ENCODE measurements around the gene BTBD2.

The BTBD2 gene

DNA sequence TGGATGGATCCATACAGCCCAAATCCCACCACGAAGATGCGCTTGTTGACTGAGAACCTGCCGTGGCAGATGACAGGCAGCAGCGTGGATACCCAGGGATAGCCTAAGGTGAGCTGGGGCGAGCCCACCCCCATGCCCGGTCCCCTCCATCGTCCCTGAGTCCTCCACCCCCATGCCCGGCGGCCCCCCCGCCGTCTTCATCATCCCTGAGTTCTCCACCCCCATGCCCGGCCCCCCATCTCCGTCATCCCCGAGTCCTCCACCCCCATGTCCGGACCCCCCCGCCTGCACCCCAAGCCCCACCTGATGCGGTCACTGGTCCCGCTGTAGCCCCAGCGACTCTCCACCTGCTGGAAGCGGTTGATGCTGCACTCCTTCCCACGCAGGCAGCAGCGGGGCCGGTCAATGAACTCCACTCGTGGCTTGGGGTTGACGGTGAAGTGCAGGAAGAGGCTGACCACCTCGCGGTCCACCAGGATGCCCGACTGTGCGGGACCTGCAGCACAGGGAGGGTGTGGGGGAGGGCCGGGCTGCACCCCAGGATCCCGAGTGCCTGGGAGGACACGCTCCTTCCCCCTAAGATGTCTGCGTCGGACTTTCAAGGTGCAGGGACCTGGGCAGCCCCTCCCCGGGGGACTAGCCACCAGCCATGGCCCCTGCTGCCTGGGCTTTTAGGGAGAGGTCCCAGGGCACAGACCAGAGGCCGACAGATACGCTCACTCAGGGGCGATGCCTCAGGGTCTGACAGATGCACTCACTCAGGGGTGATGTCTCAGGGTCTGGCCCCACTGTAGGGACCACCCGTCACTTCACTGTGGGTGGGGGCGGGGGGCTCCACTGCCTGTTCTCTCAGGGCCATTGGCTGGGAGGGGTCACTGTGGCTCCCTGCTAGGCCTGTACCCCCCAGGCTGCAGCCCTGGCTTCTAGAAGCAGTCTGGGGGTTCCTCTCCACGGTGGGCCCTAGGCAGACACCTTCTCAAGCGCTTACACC is 28.0 kb downstream of the BTBD2 start:
- DNase-seq (ENCODE audit: low read depth in 1 of 2, low spot score in 1 of 2) = no peak

DNA sequence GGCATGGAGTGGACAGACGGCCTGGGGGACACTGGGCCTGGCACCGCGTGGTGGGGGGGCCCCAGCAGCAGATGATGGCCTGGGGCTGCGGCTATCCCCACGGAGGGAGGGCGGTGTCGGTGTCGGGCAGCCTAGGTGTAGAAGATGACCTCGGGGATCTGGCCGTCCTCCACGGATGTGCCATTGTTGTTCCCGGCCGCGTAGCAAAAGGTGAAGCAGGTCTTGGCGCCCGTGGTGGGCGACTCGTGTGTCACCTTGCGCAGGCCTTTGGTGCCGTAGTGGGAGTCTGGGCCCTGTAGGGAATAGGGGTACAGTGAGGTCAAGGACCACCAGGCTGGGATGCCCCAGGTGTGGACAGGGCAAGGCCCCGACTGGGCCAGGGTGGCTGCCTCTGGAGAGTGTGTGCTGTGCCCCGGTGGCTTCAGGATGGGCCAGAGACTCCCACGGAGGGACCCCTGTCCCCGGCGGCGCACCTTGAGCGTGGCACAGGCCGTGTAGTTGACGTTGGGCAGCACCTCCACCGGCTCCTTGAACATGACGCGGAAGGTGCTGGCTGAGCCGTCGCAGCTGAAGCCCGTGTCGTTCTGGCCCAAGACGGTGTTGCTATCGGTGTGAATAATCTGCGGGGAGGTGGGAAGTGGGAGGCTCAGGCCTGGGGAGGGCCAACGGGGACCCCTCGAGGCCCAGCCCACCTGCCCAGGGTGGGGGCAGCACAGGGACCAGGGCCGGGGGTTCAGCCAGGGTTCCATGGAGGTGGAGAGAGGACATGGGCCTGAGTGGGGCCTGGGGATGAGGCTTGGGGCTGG is 29.0 kb downstream of the BTBD2 start:
- DNase-seq (ENCODE audit: low read depth in 1 of 2, low spot score in 1 of 2) = no peak

DNA sequence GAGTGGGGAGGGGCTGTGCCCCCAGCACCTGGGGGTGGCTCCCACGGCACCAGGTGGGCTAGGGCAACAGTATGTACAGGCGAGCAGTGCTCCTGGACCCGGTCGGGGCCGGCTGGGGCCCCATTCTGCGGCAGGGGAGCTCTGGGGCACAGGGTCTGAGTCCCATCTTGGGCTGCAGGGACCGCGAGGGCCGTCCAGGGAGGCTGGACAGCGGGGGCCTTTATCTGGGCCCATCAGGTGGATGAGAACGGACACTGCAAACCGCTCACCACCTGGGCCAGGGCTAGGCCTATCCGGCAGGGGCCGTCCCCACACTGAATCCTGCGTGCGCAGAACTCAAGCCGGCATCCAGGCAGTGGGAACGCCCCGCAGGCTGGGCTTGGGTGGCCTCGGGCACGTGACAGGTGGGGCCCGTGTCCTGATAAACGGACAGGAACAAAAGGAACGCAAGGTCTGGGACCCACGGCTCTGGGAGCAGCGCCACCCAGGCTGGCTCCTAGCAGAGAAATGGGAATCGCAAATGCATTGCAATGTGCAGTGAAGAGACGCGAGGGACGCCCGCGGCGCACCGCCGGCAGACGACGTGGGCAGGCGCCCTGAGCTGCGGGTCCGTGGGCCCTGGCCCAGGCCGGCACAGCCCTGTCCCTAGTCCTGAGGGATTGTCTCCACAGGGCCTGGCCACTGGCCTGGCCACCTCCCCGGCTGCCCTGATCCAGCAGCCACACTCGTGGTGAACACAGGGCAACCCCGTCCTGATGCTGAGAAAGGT is 29.7 kb downstream of the BTBD2 start:
- DNase-seq (ENCODE audit: low read depth in 1 of 2, low spot score in 1 of 2) = no peak

DNA sequence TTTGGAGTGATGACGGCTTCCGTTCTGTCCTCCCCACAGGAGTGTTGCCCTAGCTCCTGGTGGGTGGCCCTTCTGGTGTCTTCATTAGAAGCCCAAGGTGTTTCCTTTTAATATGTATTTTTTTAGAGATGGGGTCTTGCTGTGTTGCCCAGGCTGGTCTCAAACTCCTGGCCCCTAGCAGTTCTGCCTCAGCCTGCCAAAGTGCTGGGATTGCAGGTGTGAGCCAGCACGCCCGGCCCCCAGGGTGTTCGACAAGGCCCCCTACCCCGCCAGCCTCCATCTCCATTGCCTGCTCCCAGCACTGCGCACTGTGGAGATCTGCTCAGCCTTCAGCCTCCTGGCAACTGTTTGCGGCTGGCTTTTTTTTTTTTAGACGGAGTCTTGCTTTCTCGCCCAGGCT is 31.2 kb downstream of the BTBD2 start:
- no peak for DNase-seq (ENCODE audit: low read depth in 1 of 2, low spot score in 1 of 2)

DNA sequence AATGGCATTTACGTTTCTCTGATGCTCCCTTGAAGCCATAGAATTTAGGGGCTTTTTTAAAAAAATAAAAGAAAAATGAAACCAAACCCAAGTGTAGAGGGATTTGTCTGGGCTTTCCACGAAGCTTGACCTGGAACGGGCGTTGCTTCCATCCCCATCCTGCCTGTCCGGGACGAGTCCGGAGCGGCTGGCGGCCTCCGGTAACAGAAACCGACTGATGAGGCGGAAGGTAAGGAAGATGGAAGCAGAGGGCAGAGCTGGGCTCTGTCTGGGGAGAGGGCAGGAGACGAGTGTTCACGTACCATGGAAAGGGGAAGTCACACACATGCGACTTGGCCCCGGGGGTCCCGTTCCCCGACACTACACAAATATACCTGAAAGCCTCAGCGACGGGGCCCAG is 34.3 kb downstream of the BTBD2 start:
- DNase-seq (ENCODE audit: low read depth in 1 of 2, low spot score in 1 of 2) = no peak

DNA sequence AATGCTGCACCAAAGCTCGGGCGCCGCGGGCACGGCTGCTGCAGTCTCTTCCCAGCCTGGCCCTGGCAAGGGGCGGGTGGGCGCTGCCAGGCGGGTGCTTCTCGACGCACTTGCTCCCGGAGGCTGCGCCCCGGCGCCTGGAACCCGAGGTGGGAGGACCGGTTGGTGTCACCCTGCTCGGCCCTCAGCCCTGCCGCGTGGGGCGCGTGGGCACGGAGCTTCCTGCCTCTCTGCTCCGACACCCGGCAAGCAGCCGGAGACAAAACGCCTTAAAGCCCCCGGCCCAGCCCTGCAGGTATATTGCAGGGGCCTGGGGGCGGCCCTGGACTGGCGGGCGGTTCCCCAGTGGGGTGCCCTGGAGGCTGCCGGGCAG is 34.7 kb downstream of the BTBD2 start:
- DNase-seq (ENCODE audit: low read depth in 1 of 2, low spot score in 1 of 2) = no peak

DNA sequence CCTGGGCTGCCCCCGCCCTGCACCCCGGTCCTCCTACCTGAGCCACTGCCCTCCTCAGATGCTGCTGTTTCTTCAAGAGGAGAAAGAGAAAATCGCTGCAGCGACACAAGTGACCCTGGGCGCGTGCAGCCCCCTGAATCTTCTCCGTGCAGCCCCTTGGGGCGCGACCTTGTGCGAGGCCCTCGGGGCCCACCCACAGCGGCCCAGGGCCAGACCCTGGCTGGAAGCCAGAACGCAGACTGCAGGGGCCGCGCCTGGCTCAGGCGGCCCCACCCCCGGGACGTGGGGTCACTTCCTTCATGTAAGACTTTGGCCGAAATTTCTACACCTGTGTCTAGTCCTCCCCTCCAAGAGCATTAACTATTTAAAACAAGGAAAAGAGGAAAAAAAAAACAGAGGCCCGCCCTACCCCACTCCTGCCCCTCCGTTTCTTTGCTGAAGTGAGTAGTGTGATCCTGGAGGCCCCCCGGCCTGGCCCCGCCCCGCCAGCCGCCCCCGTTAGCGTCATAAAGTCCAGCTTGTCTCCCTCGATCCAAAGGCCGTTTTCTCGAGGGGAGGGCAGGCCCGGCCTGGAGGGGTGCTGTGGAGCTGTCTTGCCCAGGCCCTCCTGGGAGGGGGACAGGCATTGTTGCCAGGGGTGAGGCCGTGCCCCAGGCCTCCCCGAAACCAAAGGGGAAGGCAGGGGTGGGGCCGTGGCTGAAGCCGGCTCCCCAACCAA is 35.3 kb downstream of the BTBD2 start:
- DNase-seq (ENCODE audit: low read depth in 1 of 2, low spot score in 1 of 2) = no peak

DNA sequence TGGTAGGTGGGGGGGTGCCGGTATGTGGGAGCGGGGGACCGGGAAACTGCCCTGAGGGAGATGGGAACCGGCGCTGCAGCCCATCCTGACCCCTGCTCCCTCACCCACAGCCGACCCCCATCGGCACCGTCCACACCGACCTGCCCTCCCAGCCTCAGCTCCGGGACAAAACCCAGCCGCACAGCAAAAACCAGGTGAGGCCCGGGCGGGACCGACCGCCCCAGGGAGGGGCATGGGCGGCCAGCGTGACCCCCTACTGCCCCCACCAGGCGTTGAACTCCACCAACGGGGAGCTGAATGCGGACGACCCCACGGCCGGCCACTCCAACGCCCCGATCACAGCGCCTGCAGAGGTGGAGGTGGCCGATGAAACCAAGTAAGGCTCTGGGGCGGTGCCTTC is 35.9 kb downstream of the BTBD2 start:
- DNase-seq (ENCODE audit: low read depth in 1 of 2, low spot score in 1 of 2) = no peak

DNA sequence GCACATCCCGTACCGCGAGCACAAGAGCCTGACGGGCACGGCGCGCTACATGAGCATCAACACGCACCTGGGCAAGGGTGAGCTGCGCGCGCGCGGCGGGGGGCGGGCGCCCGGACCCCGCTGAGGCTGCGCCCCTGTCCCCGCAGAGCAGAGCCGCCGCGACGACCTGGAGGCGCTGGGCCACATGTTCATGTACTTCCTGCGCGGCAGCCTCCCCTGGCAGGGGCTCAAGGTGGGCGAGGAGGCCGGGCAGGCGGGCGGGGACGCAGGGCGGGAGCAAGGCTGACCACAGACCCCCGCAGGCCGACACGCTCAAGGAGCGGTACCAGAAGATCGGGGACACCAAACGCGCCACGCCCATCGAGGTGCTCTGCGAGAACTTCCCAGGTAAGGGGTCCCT is 36.5 kb downstream of the BTBD2 start:
- no peak for DNase-seq (ENCODE audit: low read depth in 1 of 2, low spot score in 1 of 2)

DNA sequence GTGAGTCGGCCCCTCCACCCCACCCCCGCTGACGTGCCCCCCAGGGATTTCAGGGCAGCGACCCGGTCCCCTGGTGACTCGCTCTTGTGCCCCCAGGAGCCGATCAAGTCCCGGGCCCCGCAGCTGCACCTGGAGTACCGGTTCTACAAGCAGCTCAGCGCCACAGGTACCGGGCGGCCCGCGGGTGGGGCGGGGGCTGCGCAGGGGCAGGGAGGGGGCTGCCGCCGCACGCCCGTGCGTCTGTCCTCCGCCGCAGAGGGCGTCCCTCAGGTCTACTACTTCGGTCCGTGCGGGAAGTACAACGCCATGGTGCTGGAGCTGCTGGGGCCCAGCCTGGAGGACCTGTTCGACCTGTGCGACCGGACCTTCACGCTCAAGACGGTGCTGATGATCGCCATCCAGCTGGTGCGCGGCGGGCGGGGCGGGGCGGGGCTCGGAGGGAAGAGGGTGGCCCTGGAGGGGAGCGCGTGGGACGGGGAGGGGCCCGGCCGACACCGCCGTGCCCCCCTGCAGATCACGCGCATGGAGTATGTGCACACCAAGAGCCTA is 37.1 kb downstream of the BTBD2 start:
- DNase-seq (ENCODE audit: low read depth in 1 of 2, low spot score in 1 of 2) = no peak

DNA sequence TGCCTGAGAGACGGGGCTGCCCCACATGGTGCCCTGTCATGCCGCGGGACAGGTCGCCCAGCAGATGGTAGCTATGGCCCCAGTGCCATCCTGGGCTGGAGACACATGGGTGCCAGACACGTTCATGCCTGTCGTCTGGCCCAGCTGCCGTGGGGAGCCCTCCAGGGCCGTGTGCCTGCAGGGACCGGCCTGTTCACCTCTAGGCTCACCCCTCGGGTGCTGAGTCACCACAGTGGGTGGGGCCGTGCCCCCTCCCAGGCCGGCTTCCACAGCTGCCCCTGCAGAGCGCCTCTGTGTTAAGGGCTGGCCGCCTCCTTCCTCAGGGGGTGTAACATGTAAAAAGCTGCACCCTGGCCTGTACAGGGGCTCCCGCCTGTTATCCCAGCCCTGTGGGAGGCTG is 38.4 kb downstream of the BTBD2 start:
- DNase-seq (ENCODE audit: low read depth in 1 of 2, low spot score in 1 of 2) = no peak

DNA sequence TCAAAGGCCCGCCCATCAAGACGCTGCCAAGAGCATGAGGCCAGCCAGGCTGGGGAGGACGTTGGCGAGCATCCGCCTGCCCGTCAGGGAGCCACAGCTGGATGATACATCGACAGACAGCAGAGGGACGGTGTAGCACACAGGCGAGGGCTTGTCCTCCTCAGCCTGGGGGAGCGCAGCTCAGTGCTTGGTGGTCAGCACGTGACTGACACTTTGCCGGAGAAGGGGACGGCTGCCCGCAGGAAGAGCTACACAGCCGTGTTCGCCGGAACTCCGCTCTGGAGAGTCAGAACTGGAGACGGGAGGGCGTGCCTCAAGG is 40.4 kb downstream of the BTBD2 start:
- DNase-seq (ENCODE audit: low read depth in 1 of 2, low spot score in 1 of 2) = no peak

DNA sequence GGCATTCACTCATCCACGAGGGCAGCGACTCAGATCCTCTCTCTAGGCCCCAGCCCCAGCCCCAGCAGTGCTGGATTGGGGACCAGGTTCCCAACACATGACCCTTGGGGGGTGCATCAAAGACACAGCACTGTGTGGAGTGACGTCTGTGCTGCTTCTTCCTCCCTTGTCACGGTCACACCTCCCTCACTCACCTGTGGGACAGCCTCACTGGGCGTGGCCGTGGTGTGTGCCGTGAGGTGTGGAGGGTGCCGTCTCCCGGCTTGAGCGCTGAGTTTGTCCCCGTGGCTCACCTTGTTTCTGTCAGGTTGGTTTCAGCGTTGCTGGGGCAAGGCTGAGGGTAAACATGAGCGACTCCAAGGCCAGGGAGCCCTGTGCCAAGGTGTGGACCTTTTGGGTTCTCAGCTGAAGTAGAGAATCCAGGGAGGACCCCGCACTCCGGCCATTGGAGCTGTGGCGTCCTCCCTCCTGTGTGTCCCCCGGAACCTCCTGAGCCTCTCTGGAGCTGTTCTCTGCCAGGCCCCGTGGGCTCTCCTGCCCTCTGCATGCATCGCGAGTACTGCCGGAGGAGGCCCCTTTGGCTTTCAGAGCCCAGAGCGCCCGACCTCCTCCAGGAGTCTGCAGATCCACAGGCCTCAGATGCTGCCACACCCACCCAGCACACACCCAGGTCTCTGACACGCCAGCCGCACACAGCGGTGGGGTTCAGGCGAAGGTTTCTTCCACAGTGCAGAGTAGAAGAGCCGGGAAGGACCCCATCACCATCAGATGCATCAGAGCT is 40.9 kb downstream of the BTBD2 start:
- DNase-seq (ENCODE audit: low read depth in 1 of 2, low spot score in 1 of 2) = no peak

DNA sequence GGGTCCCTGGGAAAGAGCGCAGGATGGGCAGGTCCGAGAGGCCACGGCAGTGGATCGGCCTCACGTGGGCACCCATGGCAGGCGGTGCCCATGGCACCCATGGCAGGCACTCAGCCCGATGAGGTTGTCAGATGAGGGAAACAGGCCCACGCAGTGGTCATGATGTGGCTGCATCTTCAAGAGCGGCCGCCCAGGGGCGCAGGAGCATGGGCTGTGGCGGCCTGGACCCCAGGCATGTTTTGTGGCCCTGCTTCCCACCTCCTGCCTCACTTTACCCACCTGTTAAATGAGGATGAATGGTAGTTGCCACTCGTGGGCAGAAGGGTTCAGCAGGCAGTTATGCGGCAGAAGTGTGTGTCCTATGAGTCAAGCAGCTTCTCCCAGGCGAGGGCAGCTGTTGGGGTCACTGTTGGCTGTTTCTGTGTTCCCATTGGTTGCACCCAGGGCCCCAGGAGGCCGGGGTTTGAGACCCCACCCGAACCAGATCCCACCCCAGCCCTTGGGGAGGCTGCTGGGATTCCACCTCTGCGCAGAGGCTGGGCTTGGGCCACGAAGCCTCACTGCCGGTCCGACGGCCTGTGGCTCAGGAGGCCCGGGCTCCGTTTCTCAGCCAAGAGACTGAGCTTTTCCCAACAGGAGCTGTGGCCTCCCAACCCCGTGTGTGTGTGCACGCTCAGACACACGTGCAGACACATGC is 44.6 kb downstream of the BTBD2 start:
- DNase-seq (ENCODE audit: low read depth in 1 of 2, low spot score in 1 of 2) = no peak

DNA sequence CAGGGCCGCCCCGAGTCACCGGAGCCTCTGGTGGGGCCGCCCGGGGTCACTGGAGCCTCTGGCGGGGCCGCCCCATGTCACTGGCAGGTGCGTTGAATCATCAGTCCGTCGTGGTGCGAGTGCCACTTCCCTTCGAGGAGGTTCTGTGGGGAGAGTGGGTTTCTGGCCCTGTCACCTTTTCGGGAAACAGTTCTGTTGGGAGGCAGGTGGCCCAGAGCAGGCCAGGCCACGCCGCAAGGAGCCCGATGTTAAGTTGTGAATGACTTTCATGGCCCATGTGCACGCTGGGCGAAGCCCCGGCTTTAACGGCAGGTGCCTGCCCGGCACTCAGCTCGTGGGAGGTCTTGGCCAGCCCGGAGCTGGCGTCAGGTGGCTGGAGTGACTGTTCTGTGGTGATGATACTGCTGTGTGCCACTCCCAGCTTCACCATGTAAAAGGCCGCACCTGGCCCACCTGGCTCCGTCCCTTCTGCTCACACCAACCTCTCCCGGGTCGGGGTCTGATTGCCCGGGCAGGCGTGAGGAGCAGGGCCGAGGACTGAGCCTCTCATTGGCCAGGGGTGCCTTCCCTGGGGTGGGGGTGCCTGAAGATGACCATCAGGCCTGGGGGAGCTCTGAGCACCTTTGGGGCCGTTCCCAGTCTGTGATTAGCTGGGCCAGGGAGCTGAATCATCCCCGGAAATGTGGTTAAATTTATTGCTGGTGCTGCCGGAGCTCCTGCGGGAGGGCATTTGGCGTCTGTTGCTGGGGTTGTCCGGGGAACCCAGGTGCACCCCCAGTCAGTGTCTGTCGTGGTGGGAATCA is 45.3 kb downstream of the BTBD2 start:
- DNase-seq (ENCODE audit: low read depth in 1 of 2, low spot score in 1 of 2) = no peak

DNA sequence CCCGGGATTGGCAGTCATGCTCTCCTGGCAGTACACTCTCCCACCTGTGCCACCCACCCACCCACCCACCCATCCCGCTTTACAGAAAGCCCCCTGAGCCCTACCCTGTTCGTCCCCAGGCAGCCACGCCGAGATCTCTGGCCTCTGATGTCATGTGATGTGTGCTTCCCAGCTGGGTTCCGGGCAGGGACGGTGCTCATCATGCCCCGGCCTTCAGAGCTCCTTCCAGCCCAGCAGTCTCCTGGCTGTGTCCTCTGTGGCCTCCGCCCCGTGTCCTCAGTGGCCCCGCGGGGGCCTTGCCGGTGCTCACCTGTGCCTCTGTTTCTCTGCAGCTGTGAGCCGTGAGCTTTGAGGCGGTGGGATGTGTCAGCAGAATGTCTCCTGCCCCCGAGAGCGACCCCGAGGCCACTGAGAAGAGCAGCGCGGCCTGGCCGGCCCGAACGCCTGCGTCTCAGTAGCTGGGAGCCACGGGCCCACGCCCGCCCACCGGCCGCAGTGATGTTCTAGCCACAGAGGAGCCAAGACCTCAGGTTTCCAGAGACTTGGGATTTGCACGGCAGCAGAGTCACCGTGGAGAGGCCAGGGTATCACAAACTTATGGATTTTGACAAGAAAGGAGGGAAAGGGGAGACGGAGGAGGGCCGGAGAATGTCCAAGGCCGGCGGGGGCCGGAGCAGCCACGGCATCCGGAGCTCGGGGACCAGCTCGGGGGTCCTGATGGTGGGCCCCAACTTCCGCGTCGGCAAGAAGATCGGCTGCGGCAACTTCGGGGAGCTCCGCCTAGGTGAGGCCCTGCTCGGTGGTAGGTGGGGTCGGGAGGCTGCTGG is 46.1 kb downstream of the BTBD2 start:
- no peak for DNase-seq (ENCODE audit: low read depth in 1 of 2, low spot score in 1 of 2)

DNA sequence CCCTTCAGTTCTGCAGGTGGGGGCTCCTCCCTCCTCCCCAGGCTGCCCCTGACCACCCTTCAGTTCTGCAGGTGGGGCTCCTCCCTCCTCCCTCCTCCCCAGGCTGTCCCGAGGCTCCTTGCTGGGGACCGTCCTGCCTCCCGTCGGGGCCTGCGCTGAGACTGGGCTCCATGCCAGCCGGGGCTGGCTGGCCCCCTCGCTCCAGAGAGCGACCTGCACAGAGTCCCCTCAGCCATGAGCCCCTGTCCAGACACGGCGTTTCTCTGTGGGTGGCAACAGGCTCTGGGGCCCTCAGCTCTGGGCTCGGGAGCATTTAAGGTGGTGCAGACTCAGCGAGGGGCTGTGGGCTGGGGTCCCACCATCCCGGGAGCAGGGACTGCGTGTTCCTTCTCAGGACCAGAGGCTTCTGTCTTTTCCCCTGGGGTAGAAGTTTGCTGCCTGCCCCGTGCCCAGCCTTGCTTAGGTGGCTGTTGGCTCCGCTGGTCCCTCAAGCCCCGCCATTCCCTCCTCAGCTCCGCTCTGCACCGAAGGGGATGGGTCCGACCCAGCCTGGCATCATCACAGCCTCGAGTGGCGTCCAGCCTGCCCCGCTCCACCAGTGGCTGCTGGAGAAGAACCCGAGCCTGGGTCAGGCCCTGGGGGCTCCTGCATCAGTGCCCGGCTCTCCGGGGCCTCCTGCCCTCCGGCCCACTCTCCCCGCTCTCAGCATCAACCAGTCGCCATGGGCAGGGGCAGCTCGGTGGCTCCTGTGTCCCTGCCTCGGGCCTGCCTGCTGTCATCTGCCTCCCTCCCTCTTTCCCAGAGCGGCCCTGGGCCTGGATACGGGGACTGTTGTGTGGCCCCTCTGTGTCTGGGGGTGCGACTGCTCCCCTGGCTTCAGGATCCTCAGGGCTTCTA is 47.0 kb downstream of the BTBD2 start:
- DNase-seq (ENCODE audit: low read depth in 1 of 2, low spot score in 1 of 2) = no peak
